Activated CD4-positive, alpha-beta T cell treated with anti-CD3 and anti-CD28 coated beads for 36 hours (primary cell): ENCODE results near the gene ICOS. TPM values are rescaled to one million over a fixed set of nuclear protein-coding genes. Genes with fewer than 3 reads are reported as not detected.

Experiments
- ATAC-seq: fragments of 200-7000 bp; cut with Tn5 transposase; one replicate; pipeline ENCODE4 v1.10.0; 2021; ENCODE audit warnings: mild to moderate bottlenecking, moderate library complexity
- CTCF ChIA-PET: fragments of 350-600 bp; sonication (Branson Sonifier 250); formaldehyde crosslinking; loops from one replicate; lab custom pipeline; 2021; ENCODE audit warnings: antibody characterized with exemption; lab: Charles Lee
- POLR2A ChIA-PET: fragments of 350-600 bp; sonication (Branson Sonifier 250); formaldehyde crosslinking; loops from one replicate; lab custom pipeline; 2021; ENCODE audit warnings: antibody characterized with exemption, inconsistent platforms; lab: Charles Lee
- DNase-seq: peaks from one replicate; pipeline ENCODE4 v3.0.0-alpha.2; 2020
- H3K27ac Mint-ChIP-seq: one replicate; pipeline ENCODE4 v1.8.0; 2021; ENCODE audit warnings: mixed read lengths
- H3K27me3 Mint-ChIP-seq: one replicate; pipeline ENCODE4 v1.8.0; 2021; ENCODE audit warnings: mixed read lengths
- H3K36me3 Mint-ChIP-seq: one replicate; pipeline ENCODE4 v1.8.0; 2021; ENCODE audit warnings: low read depth, mixed read lengths
- H3K4me1 Mint-ChIP-seq: one replicate; pipeline ENCODE4 v1.8.0; 2021; ENCODE audit warnings: mixed read lengths
- H3K4me3 Mint-ChIP-seq: one replicate; pipeline ENCODE4 v1.8.0; 2021; ENCODE audit warnings: mild to moderate bottlenecking, moderate library complexity, mixed read lengths
- H3K9me3 Mint-ChIP-seq: one replicate; pipeline ENCODE4 v1.8.0; 2021; ENCODE audit warnings: low read depth, mixed read lengths
- intact Hi-C, 2 experiments: fragments of 100-400 bp; cut with DNase I in 1 of 2; cut with micrococcal nuclease in 1 of 2; formaldehyde crosslinking; loops; one replicate each; pipeline versions ENCODE4 v1.14.2 to v1.15.1; 2022 to 2024; cut with DNase I, micrococcal nuclease
- total RNA-seq, 2 experiments: library from RNA; stranded (reverse); gene quantifications; one replicate each; pipeline ENCODE4 v1.2.3, GENCODE V29; 2021

Gene ICOS
- total RNA-seq, 2 experiments from 2014 or later: 133 to 161 TPM

DNA sequence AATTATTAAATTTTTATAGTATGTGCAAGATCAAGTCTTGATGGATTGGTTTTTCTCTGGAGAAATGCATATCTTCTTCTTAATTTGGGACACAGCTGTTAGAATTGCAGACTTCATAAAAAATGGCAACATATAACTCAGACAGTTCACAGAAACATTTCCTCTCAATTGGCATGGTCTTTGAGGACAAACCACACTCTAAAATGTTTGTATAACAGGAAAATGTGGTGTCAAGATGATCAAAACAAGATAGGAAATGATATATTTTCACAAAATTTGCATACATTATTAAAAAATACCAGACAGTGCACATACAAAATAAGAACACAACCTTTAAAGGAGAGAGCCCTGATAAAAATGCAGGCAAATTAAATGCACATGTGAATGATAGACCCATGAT is 63.9 kb downstream of the ICOS start:
- Mint-ChIP-seq H3K9me3 (peaks cover 6% of the 10 kb centered on the region), H3K27ac (peak overlapping the region; percentile 40), H3K4me3 (no peak overlapping the region), H3K4me1 (peaks cover 88% of the 10 kb centered on the region), H3K36me3 (peaks cover 9% of the 10 kb centered on the region), H3K27me3 (no peaks in the 10 kb centered on the region)
- DNase-seq (no peak), ATAC-seq (no peak)
- ChIA-PET CTCF (interaction anchor here (1.1 to 1.6 kb wide), 2 partner anchors 14 to 17 kb away, joined by 3 to 7 read pairs; no protein-coding TSS in a partner anchor), POLR2A (interaction anchor here (0.7 kb wide), 1 partner anchor 108 kb away, joined by 3 read pairs; no protein-coding TSS in a partner anchor)
- intact Hi-C loops: no loop called here

DNA sequence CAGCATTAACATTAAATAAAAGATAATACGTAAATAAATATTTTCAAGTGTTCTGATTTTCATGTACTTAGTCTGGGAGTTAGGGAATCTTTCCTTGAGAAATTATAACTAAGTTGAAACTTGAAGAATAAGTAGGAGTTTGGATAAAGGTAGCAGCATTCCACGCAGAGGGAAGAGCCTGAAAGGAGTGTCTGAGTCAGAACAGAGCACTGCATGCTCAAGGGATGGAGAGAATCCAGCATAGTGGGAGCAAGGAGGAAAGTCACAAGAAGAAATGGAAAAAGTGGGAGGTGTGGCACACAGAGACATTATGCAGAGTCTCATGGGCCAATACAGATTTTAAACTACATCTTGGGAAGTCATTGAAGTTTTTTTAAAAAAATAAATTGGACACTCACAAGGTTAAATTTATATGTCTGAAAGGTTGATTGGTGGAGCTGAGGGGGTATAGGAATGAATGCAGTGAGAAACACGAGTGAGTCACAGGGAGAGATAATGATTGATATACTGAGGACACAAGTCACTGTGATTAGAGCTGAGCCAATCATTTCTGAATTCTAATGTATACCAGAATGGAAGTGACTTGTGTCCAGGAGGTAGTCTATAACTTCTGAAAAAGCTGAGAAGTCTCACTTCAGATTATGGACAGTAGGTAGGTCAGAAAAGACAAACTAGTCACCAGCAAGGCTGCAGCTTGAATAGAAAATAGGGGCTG is 66.9 kb downstream of the ICOS start:
- ChIA-PET CTCF (interaction anchor here (0.7 to 2.0 kb wide), 4 partner anchors 10 to 21 kb away, joined by 3 to 6 read pairs (median 3); no protein-coding TSS in a partner anchor), POLR2A (no interaction called here)
- no peak for DNase-seq

DNA sequence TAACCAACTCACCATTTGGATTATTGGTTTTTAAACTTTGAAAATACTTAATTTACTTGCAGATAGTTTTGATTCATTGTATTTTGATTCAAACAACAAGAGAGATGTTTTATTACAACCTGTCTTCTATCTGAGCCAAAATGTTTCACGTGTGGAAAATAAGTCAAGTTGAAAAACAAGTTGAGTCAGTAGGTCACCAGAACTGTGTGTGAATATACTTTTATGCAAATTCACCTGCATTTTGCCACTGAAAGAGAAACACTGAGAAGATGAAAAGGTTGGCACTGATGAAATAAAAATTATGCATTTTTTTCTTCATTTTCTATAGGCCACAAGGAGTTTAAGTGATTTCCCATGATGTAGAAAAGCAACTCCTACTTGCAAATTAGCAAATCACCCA is 68.3 kb downstream of the ICOS start:
- ChIA-PET CTCF (interaction anchor here (0.8 kb wide), 1 partner anchor 18 kb away, joined by 3 read pairs; no protein-coding TSS in a partner anchor), POLR2A (interaction anchor here (1.3 kb wide), 1 partner anchor 72 kb away, joined by 3 read pairs; no protein-coding TSS in a partner anchor)
- H3K9me3 Mint-ChIP-seq: peaks cover 23% of the 10 kb centered on the region
- H3K27me3 Mint-ChIP-seq: no peaks in the 10 kb centered on the region
- DNase-seq: no peak
- peak; percentile 67 for ATAC-seq
- peak overlapping the region; percentile 91 for H3K27ac Mint-ChIP-seq
- intact Hi-C loops: loop anchor here (1.0 to 5.0 kb wide), 8 partner anchors 8 to 263 kb away; no protein-coding TSS in a partner anchor
- H3K36me3 Mint-ChIP-seq: peaks cover 26% of the 10 kb centered on the region
- peaks cover 94% of the 10 kb centered on the region for H3K4me1 Mint-ChIP-seq
- peak overlapping the region; percentile 6 for H3K4me3 Mint-ChIP-seq

More for the DNA sequence above, 66.9 kb downstream of the ICOS start:
- peak overlapping the region; percentile 91 for H3K27ac Mint-ChIP-seq
- no peak overlapping the region for H3K4me3 Mint-ChIP-seq
- H3K4me1 Mint-ChIP-seq: peaks cover 95% of the 10 kb centered on the region
- peaks cover 26% of the 10 kb centered on the region for H3K36me3 Mint-ChIP-seq
- no peaks in the 10 kb centered on the region for H3K27me3 Mint-ChIP-seq
- H3K9me3 Mint-ChIP-seq: peaks cover 20% of the 10 kb centered on the region
- peak; percentile 43 for ATAC-seq
- intact Hi-C loops: no loop called here

DNA sequence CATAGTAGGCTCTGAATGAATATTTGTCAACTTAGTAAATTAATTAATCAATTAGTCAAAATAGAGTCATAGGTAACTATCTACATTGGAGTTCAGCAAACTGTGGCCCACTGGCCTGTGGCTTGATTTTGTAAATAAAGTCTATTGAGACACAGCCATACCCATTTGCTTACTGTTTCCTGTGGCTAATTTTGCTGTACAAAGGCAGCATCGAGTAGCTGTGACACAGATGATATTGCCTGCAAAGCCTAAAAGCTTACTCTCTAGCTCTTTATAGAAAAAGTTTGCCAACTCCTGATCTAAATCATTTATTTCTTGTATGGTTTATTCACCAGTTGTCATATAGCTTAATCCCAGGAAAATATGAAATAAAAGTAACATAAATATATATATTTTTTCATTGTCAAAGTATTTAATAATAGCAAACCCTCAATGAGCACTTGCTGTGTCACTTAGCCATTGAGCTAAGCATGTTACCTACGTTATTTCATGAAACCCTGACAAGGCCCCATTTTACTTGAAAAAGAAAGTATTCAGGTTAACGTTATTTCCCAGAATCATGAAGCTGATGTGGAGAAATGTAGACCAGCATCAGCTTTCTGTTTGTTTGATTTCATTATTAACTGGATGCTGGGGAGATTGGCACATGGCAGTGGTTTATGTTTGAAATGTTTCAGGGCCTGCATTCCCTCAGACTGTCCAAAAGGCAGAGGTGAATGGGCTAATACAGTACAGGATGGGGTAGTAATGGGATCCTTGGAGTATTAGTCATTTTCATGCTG is 69.6 kb downstream of the ICOS start:
- DNase-seq: no peak
- no peak overlapping the region for H3K4me3 Mint-ChIP-seq
- H3K9me3 Mint-ChIP-seq: peaks cover 23% of the 10 kb centered on the region
- ATAC-seq: peak; percentile 45
- no peaks in the 10 kb centered on the region for H3K27me3 Mint-ChIP-seq
- H3K4me1 Mint-ChIP-seq: peaks cover 94% of the 10 kb centered on the region
- H3K36me3 Mint-ChIP-seq: peaks cover 26% of the 10 kb centered on the region
- POLR2A ChIA-PET: interaction anchor here (0.5 to 1.3 kb wide), 10 partner anchors 9 to 286 kb away, joined by 3 to 12 read pairs (median 4); partner anchors contain the start of gene ICOS
- intact Hi-C loops: loop anchor here (1.0 to 5.0 kb wide), 8 partner anchors 9 to 264 kb away; no protein-coding TSS in a partner anchor
- CTCF ChIA-PET: interaction anchor here (0.6 to 1.1 kb wide), 5 partner anchors 9 to 86 kb away, joined by 3 to 5 read pairs (median 3); no protein-coding TSS in a partner anchor
- peak overlapping the region; percentile 95 for H3K27ac Mint-ChIP-seq

DNA sequence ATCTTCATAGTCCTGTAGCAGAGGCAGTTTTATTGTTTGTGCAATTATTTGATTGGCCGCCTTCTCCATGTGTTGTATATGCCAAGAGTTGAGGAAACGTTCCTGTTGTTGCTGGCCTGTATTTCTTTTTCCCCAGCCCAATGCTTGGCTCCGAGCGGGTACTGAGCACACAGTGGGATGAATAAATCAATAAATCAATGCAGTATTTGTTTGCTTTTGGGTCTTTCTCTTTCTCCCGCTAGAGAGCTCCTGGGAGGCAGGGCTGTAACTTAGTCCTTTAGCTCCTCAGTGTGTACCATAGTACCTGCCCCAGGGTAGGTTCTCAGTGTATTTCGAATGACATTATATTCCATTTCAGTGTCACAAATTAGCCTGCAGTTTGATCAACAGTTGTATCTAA is 71.8 kb downstream of the ICOS start:
- intact Hi-C loops: loop anchor here in 1 of 2 experiments (5.0 kb wide), 2 partner anchors 136 to 266 kb away; no protein-coding TSS in a partner anchor
- Mint-ChIP-seq H3K27ac (peak overlapping the region; percentile 95), H3K27me3 (no peaks in the 10 kb centered on the region), H3K9me3 (peaks cover 19% of the 10 kb centered on the region), H3K4me1 (peaks cover 87% of the 10 kb centered on the region), H3K36me3 (peaks cover 17% of the 10 kb centered on the region), H3K4me3 (no peak overlapping the region)
- POLR2A ChIA-PET: no interaction called here
- CTCF ChIA-PET: no interaction called here
- DNase-seq (no peak), ATAC-seq (no peak)

DNA sequence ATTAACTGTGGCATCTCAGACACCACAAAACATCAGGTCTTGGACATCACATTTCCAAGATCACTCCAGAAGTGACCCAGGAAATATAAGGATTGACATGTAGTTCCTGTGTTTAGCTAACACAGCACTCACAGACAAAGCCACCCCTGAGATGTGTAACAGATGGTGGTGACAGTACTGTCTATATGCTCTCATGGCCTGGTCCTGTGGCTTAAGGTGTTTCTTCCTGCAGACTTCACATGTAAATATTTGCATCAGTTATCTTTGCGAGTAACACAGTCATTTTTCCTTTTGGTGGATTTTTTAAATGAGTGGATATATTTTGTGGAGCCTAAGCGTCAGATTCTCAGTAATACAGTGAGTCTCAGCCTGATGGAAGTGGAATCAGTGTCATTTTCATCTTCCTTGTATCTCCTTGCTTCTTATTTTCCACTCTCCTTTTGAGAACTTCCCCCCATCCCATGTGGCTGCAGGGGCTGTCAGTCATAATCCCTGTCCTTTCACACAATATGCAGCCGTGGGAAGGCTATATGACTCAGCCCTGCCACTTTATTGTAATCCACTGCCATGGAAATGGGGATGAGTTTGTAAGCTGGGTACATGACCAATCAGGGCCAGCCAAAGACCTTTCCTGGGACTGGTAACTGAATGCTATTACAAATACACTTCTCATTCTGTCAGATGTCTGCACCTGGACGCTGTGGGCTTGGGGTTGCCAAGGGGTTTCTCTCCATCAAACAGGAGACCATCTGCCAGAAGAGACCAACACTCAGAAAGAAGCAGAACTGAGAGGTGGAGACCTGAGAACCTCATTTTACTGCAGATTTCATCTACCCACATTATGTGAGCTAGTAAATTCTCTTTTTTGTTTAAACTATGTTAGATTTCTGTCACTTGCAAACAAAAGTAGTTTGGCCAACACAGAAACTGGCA is 74.3 kb downstream of the ICOS start:
- Mint-ChIP-seq H3K4me1 (peaks cover 84% of the 10 kb centered on the region), H3K36me3 (peaks cover 18% of the 10 kb centered on the region), H3K27ac (peak overlapping the region; percentile 72), H3K9me3 (peaks cover 23% of the 10 kb centered on the region), H3K4me3 (peak overlapping the region; percentile 34), H3K27me3 (no peaks in the 10 kb centered on the region)
- peak; percentile 31 for DNase-seq
- intact Hi-C loops: loop anchor here in 1 of 2 experiments (1.0 kb wide), 1 partner anchor 8 kb away; no protein-coding TSS in a partner anchor
- CTCF ChIA-PET: interaction anchor here (0.6 to 1.5 kb wide), 5 partner anchors 12 to 76 kb away, joined by 3 to 5 read pairs (median 4); no protein-coding TSS in a partner anchor
- peak; percentile 42 for ATAC-seq
- POLR2A ChIA-PET: interaction anchor here (1.5 kb wide), 1 partner anchor 23 kb away, joined by 3 read pairs; no protein-coding TSS in a partner anchor

Other genes starting within 250 kb of the ICOS start
- gene CD28, start 230.1 kb upstream of the ICOS start, total RNA-seq: 100 to 1,000 TPM; 175 TPM
- 100 to 1,000 TPM; 121 to 127 TPM for gene CTLA4, start 69.0 kb upstream of the ICOS start, total RNA-seq